22Rv1 (cell line): ENCODE results near the gene ECEL1.

Experiments
- CTCF ChIP-seq: fragments of 450-650 bp; IDR thresholded peaks from 2 replicates; pipeline ENCODE4 v1.5.1; 2017; ENCODE audit warnings: mild to moderate bottlenecking
- ZFX ChIP-seq: fragments of 450-650 bp; IDR thresholded peaks from 2 replicates; pipeline ENCODE4 v1.6.1; 2017; ENCODE audit warnings: antibody characterized with exemption, borderline replicate concordance

DNA sequence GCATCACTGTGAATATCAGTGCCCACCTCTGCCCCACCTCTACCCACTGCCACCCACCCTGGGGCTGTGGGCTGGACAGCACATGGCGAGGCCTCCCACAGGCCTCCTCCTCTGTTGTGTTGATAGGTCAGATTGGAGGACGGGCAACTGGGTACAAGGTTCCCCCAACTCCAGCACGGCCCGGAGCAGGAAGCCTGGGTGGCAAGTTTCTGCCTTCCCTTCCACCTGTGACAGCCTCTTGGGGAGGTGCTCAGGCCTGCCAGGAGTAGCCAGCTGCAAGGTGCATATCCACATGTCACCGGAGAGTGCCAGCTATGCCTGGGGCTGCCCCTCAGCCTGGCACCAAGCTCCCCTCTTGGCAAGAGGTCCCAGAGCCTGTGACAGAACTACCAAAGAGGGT, 6.9 kb upstream of the ECEL1 start:
- no peak for TF ChIP-seq CTCF
- no peak for TF ChIP-seq ZFX
